SH-SY5Y (cell line): ENCODE measurements around the gene AMPD2.

ENCODE experiments used
- GATA2 ChIP-seq: IDR thresholded peaks from 2 replicates; pipeline ENCODE4 v1.6.1; 2011; ENCODE audit warnings: mild to moderate bottlenecking, low read depth, low read length
- GATA3 ChIP-seq: IDR thresholded peaks from 2 replicates; pipeline ENCODE4 v1.6.1; 2011; ENCODE audit warnings: low read depth, mild to moderate bottlenecking, low read length, moderate library complexity

AMPD2 gene

DNA sequence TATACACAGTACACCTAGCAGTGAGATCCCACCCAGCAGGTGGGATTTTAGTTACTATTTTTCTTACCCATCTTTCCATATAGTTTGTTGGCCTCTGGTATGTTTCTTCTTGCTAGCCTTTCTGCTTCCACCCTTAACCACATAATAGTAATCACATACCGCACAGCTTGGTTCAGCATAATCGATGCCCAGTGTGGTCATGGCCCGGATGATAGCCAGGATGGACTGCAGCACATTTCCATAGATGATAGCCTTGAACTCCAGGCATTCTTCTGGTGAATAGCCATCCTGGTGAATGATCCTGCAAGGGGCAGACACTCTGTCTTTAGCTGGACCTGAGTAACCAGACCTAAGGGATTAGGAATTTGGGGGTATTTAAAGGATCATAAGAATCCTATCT, 9.8 kb upstream of the AMPD2 start:
- TF ChIP-seq GATA2 (no peak), GATA3 (no peak)

DNA sequence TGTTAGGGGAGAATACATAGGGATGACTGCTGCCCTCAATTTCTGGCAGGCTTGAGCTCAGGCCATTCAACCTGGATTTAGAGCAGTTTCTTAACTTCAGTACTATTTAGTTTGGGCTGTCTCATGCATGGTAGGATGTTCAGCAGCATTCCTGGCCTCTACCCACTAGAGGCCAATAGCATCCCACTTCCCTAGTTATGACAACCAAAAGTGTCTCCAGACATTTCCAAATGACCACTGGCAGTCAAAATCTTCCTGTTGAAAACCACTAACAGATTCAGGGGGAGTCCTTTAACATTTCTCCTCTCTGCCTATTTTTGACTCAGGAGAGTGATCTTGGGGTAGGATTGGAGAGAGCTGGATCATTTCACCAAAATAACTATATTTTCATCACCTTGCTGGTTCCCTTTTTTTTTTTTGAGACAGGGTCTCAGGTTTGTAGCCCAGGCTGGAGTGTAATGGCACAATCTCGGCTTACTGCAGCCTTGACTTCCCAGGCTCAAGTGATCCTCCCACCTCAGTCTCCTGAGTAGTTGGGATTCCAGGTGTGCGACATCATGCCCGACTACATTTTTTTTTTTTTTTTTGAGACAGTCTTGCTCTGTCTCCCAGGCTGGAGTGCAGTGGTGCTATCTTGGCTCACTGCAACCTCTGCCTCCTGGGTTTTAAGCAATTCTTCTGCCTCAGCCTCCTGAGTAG, 8.9 kb upstream of the AMPD2 start:
- TF ChIP-seq GATA2 (no peak), GATA3 (no peak)

DNA sequence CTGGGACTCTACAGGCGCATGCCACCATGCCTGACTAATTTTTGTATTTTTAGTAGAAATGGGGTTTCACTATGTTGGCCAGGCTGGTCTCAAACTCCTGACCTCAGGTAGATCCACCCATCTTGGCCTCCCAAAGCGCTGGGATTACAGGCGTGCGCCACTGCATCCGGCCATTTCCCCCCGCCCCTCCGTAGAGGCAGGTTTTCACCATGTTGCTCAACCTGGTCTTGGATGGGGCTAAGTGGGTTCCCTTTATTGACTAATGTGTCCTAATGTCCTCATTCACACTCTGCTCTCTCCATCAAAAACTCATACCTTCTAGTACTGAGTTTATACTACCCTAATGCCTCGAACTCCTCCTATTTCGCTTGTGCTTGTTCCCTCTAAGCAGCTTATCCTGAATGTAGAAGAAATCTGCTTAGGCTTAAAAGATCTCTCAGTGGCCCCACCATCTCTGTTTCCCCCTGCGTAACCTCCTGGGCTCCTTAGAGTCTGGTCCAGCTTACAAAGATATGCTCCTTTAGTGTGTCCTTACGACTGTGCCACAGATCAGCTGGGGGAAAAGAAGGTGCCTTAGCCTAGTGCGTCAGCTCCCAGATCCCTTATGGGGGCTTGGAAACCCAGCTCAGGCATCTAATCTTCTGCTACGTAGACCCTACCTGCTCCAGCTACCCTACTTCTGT, 8.2 kb upstream of the AMPD2 start:
- TF ChIP-seq GATA3 (no peak), GATA2 (no peak)

GRCh38 chr1:109613361-109614147, 6.1 kb upstream of the AMPD2 start:
- TF ChIP-seq GATA3 = no peak

DNA sequence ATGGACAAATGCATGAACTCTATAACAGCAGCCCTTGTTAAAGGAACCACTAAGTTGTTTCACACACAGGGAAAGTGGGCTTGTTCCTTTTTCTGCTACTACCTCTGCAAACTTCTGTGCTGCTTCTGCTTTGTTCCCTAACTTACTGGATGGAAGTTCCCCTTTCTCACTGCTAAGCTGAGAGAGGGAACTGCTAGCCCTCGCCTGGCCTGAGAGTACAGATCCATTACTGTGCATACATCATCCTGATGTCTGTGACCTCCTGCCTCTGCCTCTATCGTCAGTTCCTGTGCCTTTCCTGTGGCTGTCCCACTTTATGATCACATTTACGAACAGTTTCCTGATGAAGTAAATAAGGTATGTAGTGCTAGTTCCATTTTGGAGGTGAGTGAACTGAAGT, 3.8 kb upstream of the AMPD2 start:
- TF ChIP-seq GATA3 (no peak), GATA2 (no peak)

DNA sequence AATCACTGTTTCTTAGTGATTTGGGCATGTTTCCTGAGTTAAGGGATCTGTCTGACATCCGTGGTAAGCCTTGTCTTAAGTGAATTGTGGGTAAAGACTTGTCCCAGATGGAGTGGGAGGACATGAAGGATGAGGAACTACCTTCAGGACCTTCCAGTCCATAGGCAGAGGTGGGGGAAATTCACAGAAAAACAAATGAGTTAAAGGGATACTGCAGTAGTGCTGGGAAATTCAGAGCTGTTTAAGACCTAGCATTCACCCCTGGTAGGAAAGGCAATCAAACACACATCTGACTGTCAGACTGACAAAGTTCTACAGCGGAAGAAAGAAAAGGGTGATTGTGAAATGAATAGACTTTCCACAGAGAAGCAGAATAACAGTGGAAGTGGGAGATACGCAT, 3.2 kb upstream of the AMPD2 start:
- no peak for TF ChIP-seq GATA2
- no peak for TF ChIP-seq GATA3

DNA sequence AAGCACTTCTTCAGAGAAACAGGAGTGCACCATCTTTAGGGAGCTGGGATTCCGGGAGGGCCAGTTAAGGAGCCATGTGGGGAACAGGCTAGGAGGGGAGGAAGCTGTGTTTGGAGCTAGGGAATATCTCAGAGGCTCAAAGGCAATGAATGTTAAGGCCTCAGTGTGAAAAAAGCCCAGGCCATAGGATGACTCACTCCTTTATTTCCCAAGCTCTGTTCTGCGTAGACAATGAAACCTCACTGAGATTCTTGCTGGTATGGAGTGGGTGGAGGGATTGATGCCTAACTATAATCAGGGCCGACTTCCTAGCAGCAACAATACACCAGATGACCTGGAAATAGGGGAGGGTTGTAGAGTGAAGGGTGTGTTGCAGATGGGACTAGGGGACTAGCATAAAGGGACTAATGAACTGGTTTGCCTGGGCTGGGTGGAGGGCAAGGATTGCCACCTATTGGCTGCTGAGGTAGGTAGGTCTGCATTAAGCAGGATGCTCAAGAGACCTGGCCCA, 2.3 kb upstream of the AMPD2 start:
- no peak for TF ChIP-seq GATA3

DNA sequence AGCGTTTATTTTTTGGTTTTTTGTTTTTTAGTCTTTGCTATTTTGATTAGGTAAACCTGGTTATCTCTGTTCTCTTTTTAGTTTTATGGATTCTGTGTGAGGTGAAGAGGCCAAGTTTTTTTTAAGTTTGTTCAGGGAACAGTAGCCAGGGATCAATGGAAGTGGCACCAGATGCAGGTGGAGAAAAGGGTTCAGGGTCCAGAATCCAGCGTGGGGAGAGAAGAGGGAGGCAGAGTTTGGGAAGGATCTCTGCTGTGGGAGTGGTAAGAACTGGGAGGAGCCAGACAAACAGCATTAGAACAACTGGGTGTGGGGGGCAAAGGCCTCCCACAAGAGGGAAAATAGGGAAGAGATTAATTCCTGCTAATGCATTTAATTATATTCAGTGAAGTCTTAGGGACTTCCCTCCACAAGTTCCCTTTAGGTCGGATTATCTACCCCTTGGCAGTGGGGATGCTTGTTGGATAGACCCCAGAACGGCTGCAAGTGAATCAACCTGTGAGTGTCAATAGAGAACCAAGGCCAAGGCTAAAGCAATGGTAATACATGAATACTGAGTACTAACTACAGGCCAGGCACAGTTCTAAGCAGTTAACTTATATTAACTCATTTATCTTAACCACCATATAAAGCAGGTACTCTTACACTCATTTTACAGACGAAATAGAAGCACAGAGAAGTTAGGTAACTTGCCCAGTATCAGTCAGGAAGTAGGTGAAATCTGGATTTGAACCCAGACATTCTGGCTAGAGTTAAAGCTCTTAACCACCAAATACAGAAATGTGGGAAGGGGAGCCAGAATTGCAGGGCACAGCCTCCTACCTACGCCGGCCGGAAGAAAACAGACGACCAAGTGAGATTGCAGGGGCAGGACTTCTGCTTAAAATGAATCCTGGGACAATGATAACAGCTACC, 719 bp upstream of the AMPD2 start:
- TF ChIP-seq GATA3 (no peak), GATA2 (no peak)

DNA sequence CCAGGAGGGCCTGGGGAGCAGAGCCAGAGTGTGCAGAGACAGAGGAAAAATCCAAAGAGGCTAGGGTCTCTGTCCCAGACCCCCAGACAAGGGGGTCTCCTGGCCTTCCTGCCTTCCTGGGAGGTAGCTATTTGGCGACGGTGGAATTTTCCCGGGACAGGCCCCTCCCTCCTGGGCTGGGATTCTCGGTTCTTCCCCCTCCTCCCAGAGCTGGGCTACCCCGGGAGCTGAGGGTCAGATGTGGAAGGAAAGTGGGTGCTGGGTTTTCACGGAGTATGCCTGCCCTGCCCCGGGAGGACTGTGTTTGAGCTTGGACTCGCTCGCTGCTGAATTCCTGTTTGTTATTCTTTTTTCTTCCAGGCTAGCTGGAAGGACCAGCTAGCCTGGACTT, 759 bp downstream of the AMPD2 start:
- TF ChIP-seq GATA2 = no peak
- no peak for TF ChIP-seq GATA3

DNA sequence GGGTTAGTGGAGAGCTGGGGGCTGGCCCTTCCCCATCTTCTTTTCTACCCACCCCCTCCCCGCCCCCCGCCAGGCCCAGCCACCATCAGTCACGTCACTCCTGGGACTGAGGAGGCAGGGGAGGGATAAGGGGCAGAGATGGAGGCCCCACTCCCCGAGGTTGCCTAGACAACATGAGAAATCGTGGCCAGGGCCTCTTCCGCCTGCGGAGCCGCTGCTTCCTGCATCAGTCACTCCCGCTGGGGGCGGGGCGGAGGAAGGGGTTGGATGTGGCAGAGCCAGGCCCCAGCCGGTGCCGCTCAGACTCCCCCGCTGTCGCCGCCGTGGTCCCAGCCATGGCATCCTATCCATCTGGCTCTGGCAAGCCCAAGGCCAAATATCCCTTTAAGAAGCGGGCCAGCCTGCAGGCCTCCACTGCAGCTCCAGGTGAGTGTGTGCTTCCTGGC, 1.2 kb downstream of the AMPD2 start:
- no peak for TF ChIP-seq GATA3
- TF ChIP-seq GATA2 = no peak

DNA sequence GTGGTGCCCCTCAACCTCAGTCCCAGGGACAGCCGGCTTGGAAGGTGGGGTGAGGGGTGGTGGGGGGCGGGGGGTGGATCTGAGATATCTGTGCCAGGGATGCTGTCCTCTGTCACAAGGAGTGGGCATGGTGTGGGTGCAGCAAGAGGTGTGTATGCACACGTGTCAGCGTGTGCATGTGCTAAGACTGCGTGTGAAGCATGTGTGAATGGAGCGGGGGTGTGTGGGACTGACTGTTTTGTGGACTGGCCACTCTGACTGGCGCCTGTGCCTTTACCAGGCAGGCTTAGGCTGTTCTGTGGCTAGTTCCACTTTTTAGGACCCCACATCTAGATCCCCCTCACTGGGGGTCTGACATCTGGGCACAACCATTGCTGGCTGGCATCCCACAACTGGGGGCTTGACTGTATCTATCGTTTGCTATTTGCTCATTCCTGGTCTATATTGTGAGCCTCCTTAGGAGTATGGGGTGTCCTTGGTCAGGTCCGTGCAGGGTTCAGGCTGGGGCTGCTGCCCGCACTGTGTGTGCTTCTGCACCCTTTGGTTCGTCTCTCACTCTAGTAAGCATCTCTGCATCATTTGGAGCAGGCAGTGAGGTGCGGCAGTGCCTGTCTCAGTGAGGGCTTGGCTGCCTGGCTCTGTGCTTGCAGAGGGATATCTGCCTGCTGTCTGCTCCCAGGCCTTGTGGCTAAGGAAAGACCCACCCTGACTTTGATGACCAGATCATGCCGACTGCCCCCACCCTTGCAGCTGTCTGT, 1.9 kb downstream of the AMPD2 start:
- TF ChIP-seq GATA3 = no peak
- no peak for TF ChIP-seq GATA2

DNA sequence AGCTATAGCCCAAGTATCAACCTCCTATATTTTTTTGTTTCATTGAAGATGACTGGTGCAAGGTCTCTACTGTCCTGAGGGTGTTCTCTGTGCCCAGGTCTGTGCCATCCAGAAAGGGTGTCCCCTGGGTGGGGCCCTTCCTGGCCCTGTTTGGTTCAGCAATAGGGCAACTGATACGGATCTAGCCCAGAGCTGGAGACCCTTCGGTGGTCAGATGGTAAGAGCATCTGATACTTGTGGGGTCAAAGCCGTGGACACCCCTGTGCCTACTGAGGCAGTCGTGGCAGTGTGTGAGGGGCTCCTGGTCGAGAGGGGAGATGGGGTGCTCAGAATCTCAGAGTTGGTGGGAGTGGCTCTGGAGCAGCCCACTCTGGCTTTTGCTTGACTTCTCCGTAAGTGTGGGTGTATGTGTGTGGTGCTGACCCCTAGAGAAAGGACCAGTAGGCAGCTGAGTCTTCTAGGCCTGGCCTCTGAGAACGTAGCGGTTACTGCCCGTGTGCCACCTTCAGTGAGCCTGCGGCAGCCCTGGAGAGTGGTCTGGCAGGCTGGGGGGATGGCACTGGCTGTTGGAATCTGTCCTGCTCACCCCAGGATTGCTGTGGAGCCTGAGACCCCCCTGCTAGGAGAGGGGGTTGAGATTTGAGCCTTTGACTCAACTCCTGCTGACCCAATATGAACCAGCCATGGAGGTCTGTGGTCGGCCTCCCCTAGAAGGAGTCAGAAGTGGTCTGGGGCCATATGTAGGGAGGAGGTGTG, 2.7 kb downstream of the AMPD2 start:
- TF ChIP-seq GATA3 (no peak), GATA2 (no peak)

GRCh38 chr1:109622895-109623294, 3.3 kb downstream of the AMPD2 start:
- TF ChIP-seq GATA2 (no peak), GATA3 (no peak)
